Right lobe of liver (tissue), 6 donors: ENCODE measurements around the gene COQ6. TPM values are rescaled to one million over a fixed set of nuclear protein-coding genes. Genes with fewer than 3 reads are reported as not detected.

Experiments
- ATAC-seq, 4 donors: fragments of 200-7000 bp; cut with Tn5 transposase; one replicate each; pipeline ENCODE4 v1.9.1; 2020; ENCODE audit warnings: mild to moderate bottlenecking in 4 of 4, moderate library complexity in 4 of 4
- DNase-seq, 3 donors: peaks; one replicate each; pipeline ENCODE4 v3.0.0-alpha.2; 2020
- H3K27ac ChIP-seq, 3 donors: fragments of 200-600 bp; one replicate each; pipeline ENCODE4 v1.8.0; 2022
- H3K27me3 ChIP-seq, 2 donors: fragments of 200-600 bp; one replicate each; pipeline ENCODE4 v1.8.0; 2022
- H3K36me3 ChIP-seq, 4 donors: fragments of 200-600 bp; sonication (generic) in 1 of 4; one replicate each; pipeline versions ENCODE4 v1.5.1 to v1.8.0; 2017 to 2022; ENCODE audit warnings: control low read depth in 1 of 4
- H3K4me1 ChIP-seq, 4 donors: fragments of 200-600 bp; sonication (generic) in 1 of 4; one replicate each; pipeline versions ENCODE4 v1.5.1 to v1.8.0; 2017 to 2022; ENCODE audit warnings: control low read depth in 1 of 4
- H3K4me3 ChIP-seq, 3 donors: fragments of 200-600 bp; one replicate each; pipeline ENCODE4 v1.8.0; 2022
- H3K9me3 ChIP-seq, 4 donors: fragments of 200-600 bp; sonication (generic) in 1 of 4; one replicate each; pipeline versions ENCODE4 v1.5.1 to v1.8.0; 2017 to 2022; ENCODE audit warnings: control low read depth in 1 of 4
- CTCF ChIP-seq, 4 donors: fragments of 200-600 bp in 3 of 4; fragments of 450-650 bp in 1 of 4; IDR thresholded peaks; one replicate each; pipeline versions ENCODE4 v1.5.1 to v1.8.0; 2016 to 2022; ENCODE audit warnings: antibody characterized with exemption in 4 of 4, mild to moderate bottlenecking in 2 of 4
- POLR2A ChIP-seq: fragments of 450-650 bp; IDR thresholded peaks from one replicate; pipeline ENCODE4 v1.6.1; 2017; ENCODE audit warnings: antibody characterized with exemption, mild to moderate bottlenecking
- WGBS: methylation state at CpG from one replicate; pipeline ENCODE4 v1.1.6; 2018; ENCODE audit warnings: low coverage, low lambda C conversion rate; ENCODE audit not compliant: insufficient coverage; ENCODE audit errors: missing lambda C conversion rate; 5-methylcytosine and 5-hydroxymethylcytosine counted together
- intact Hi-C, 2 donors: fragments of 100-400 bp; cut with DNase I; formaldehyde crosslinking; loops; one replicate each; pipeline versions ENCODE4 v1.11.2 to v1.14.1; 2022
- long read RNA-seq: library from polyadenylated mRNA; unstranded; transcript quantifications from one replicate; pipeline ENCODE4 v2.0.0, GENCODE V29; 2019
- total RNA-seq, 6 experiments: library from RNA; depleted of rRNA in 2 of 6; stranded (reverse); fragments of >200 nt in 2 of 6; fragmentation: NEBNext Ultra II Directional in 3 of 6; extraction: Animal tissue kit (Norgen Biotek cat#: 25700) in 3 of 6; gene quantifications; one replicate each; pipeline versions ENCODE4 v1.1.0 to v1.2.4, GENCODE V29; 2016 to 2023
- donor health status: DM: no; HTN: yes; CAD: no.
- donor health status: DM: no; HTN: no; CAD: no.
- donor health status: DM: no; HTN: no; CAD: no.
- donor health status: DM: no; HTN: yes; CAD: no.
- donor health status: DM: no; HTN: yes; CAD: no.

COQ6 gene
- 10 to 100 TPM; 11.6 to 60.9 (median 16.8) TPM for total RNA-seq
- long read RNA-seq, transcript COQ6-201 (12 exons, 2,118 nt), result major isoform, 5 of 9 reads
- long read RNA-seq, partial matches to known transcripts, result 1 of 9 reads
- long read RNA-seq, other reads (novel, unspliced or antisense), result 3 of 9 reads

GRCh38 chr14:73949752-73950734 lies at the start of gene COQ6, which contains the start of gene FAM161B:
Gene COQ6, plus strand, starts transcription at chr14:73950302. Its CDS starts 31 bp downstream, at chr14:73950333.
Gene FAM161B, minus strand, starts transcription at chr14:73950094. Its CDS starts 68 bp downstream, at chr14:73950026.
- H3K27me3 ChIP-seq, result no peaks in the 10 kb centered on the region
- no peaks in the 10 kb centered on the region for H3K9me3 ChIP-seq
- peaks cover 0 to 13% (median 2%) of the 10 kb centered on the region in 4 donors for H3K4me1 ChIP-seq
- intact Hi-C loops, result no loop called here
- DNase-seq (peak; percentile 92 to 96 (median 95)), ATAC-seq (peak; percentile 94 to 98 (median 94))
- peak in 1 of 4 donors; percentile 11 for TF ChIP-seq CTCF (IDR thresholded peaks at IDR 0.05)
- peak; percentile 91 for TF ChIP-seq POLR2A
- 0% methylated on average over 40 of the region's 70 CpGs for WGBS
- peaks cover 0 to 9% (median 6%) of the 10 kb centered on the region in 4 donors for H3K36me3 ChIP-seq
- peak within 1 kb of the TSS; percentile 79 to 99 (median 83) for H3K4me3 ChIP-seq
- peak within 1 kb of the TSS; percentile 75 to 89 (median 80) for H3K27ac ChIP-seq

GRCh38 chr14:73903028-73903427 lies 47.1 kb upstream of the COQ6 start:
- Histone ChIP-seq H3K9me3 (no peaks in the 10 kb centered on the region), H3K4me1 (no peaks in the 10 kb centered on the region), H3K27ac (no peak overlapping the region), H3K27me3 (no peaks in the 10 kb centered on the region), H3K36me3 (peaks cover 0 to 75% (median 31%) of the 10 kb centered on the region in 4 donors), H3K4me3 (no peak overlapping the region)
- DNase-seq, result no peak
- intact Hi-C loops, result no loop called here
- ATAC-seq, result no peak
- no peak for TF ChIP-seq CTCF (IDR thresholded peaks at IDR 0.05)
- 66% methylated on average over 3 of the region's 3 CpGs for WGBS

DNA sequence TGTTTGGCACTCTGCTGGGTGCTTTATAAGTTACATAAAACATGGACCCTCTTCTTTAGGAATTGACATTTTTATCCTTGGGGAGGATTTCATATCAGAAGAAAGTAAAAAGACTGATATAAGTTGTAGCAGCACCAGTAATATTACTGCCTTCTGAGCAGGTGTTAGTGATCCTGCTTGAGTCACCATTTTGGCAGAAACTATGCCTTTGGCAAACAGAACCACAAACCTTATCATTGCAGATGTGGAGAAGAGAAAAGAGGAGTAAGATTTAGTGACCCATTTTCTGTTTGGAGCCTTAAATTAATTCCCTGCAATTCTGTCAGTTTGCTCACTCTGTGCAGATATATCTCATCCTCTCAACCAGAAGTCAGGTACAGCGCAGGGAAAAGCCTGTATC lies 40.4 kb upstream of the COQ6 start:
- Histone ChIP-seq H3K4me1 (no peaks in the 10 kb centered on the region), H3K4me3 (no peak overlapping the region), H3K27me3 (no peaks in the 10 kb centered on the region), H3K9me3 (no peaks in the 10 kb centered on the region), H3K27ac (no peak overlapping the region), H3K36me3 (peaks cover 10 to 72% (median 30%) of the 10 kb centered on the region in 4 donors)
- no peak for DNase-seq
- intact Hi-C loops, result no loop called here
- no peak for ATAC-seq
- no peak for TF ChIP-seq CTCF (IDR thresholded peaks at IDR 0.05)
- no peak for TF ChIP-seq POLR2A
- WGBS, result 100% methylated on average over 1 of the region's 1 CpG

GRCh38 chr14:73913256-73913655 lies 36.8 kb upstream of the COQ6 start:
- H3K9me3 ChIP-seq, result no peaks in the 10 kb centered on the region
- no peak overlapping the region for H3K27ac ChIP-seq
- peaks cover 2 to 50% (median 19%) of the 10 kb centered on the region in 4 donors for H3K36me3 ChIP-seq
- WGBS, result 79% methylated on average over 2 of the region's 3 CpGs
- ATAC-seq (no peak), DNase-seq (no peak)
- H3K27me3 ChIP-seq, result no peaks in the 10 kb centered on the region
- TF ChIP-seq CTCF (IDR thresholded peaks at IDR 0.05), result no peak
- TF ChIP-seq POLR2A, result no peak
- H3K4me1 ChIP-seq, result no peaks in the 10 kb centered on the region
- intact Hi-C loops, result no loop called here
- H3K4me3 ChIP-seq, result no peak overlapping the region
